CD4-positive, alpha-beta T cell treated with Interferon alpha-2 for 1 hour (primary cell): ENCODE results near the gene EYS.
"Not testable (repeated sequence)": the region's sequence is repeated elsewhere in the genome, so short reads cannot be mapped to it uniquely, and the experiment has no call there.

Experiments
- DNase-seq, 2 donors: peaks; one replicate each; pipeline ENCODE4 v3.0.0-alpha.2; 2020 to 2022

The EYS gene

DNA sequence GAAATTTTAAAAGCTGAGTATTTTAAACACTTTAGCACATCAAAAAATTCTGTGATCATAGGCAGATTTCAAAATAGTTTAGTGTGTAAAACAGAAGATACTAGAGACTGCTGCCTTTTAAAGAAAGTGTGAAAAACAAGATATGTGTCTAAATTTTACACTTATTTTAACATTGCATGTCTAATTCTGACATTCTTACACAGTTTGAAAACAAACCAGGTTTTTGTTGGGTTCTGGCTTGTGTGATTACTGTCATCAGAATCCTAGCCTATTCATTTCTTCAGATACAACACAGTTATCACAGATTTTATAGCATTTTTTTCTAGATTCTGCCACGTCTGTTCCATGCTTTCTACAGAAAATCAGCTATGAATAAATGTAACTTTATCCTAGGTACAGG is 257.1 kb downstream of the EYS start:
- DNase-seq = no peak

DNA sequence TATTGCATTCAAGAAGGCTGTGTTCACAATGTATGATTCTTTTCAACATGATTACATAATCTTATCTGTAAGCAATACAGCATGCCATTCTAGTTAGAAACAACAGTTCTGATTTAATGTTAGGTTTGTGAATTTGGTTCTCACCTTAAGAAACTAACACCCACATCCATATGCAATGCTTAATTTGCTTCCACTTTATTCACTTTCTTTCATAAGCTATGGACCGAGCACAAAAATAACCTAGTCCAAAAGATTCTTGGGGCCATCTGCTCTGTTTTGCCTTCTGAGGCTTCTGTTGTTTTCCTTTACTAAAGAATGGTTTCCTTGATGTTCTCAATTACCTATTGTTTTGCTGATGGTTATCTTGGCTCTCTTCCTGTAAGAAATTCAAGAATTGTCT is 258.2 kb downstream of the EYS start:
- no peak for DNase-seq

DNA sequence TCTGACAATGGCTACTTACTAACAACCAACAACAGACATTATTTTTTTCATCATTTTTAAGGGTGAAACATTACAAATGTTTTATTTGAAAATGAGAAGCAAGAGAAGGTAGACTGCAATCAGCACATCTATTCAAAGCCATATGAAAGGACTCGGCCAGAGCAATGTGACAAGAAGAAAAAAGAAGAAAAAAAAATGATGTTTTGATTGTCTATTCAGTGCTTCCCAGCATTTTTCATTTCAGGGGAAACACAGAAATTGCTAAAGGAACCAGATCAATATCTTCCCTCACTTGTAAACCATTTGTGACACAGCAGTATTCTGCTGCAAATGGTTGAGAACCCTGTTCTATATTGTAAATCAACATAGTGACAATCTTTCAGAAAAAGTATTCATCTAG is 270.7 kb downstream of the EYS start:
- DNase-seq = no peak

DNA sequence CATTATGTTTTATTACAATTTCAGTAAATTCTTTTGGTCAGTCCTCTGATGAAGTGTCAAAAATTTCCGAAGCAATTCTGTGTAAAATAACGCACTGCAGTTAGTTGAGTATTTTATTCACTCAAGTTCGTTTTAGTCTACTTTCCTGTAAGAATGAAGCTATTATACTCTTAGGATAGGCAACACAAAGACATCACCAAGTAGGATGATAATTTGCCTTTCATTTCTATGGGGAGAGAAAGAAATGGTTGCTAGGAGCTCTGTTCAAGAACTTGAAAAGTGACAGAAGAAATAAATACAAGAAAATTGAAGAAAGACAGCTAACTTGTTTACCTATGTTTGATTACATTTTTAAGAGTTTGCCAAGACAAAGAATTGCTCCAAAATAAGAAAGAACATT is 290.4 kb downstream of the EYS start:
- no peak for DNase-seq

DNA sequence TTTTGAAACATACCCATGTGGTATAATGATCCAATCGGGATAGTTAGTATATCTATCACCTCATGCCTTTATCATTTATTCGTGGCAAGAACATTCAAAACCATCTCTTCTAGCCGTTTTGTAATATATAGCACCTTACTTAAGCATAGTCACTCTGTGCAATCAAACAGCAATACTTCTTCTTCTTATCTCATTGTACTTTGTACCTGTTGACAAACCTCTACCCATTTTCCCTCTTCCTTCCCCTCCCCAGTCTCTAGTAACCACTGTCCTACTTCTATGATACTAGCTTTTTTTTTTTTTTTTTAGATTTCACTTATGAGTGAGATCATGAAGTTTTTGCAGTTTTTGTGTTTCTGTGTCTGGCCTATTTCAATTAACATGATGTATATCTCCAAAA is 296.7 kb downstream of the EYS start:
- no peak for DNase-seq

DNA sequence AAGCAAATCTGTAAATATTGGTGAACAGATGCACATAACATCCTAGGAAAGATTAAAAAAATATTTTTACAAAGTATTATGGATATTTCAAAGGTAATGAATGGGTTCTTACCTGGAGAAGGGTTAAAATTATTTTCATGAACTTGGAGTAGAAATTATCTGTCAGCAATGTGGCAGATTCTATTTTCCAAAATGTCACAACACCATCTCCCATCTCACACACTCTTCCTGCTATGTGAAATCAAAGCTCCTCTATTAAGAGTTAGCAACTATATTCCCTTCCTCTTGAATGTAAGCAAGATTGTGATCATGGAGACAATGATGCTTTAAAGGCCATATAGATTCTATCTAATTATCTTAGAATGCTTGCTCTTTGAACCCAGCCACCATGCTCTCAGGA is 304.5 kb downstream of the EYS start:
- DNase-seq = no peak

DNA sequence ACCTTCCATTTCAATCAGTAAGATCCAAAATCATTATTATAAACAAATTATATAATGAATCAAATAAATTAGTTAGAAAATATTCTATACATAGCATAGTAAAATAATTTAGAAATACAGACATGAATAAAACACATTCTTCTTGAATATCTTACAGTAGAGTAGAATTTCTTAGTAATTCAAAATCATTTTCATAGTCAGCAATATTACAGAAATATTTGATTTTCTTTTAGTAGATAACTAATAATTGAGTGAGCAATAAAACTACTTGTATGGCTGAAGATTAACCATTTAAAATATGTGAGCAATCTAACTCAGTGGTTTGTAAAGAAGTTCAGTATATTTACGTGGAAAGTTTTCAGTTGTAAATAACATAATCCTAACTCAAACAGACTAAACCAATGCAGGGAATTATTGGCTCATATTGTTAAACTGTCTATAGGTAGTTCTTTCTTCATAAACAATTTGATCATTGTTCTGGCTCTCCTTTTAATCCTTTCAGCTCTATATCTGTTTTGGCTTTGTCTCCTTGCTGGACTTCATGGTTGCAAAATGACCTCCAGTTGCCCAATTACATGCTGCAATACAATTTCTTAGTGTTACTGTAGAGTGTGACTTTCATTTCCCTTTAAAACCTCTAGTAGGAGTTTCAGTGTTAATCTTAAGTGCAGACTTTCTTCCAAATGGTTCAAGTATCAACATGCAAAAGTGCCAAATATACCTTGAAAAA is 307.5 kb downstream of the EYS start:
- no peak for DNase-seq

DNA sequence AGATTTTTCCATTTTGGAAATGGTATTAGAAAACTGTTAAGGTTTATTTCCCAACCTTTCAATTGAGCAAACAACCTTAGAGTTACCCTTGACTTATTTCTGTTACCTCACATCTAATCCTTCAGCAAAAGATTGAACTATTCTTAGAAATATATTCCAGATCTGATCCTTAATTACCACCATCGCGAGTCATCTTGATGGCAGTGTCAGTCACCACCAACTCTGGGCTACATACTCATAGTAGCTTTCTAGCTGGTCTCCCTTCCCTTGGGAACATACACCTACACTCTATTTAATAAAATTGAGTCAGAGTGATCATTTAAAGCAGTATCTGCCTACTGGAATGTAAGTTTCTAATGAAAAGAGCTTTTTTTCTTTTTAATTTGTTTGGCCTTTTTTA is 308.2 kb downstream of the EYS start:
- DNase-seq = no peak

DNA sequence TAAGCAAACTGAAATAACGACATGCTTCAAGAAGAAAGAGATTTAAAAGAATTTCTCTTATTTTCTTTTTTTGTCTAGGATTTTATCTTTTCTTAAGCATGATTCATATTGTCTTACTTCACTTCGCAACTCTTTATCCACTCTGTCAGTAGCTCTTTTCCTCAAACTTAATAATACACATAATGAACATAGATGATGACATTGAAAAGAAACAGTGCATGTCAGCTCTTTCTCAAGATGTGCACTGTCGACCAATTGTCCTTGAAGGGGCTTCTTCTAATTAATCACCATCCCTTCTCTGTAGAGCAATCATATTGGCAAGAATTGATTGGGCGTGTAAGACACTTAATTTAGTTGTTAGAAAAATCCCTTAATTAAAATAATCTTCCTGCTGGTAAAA is 356.5 kb downstream of the EYS start:
- DNase-seq = no peak

DNA sequence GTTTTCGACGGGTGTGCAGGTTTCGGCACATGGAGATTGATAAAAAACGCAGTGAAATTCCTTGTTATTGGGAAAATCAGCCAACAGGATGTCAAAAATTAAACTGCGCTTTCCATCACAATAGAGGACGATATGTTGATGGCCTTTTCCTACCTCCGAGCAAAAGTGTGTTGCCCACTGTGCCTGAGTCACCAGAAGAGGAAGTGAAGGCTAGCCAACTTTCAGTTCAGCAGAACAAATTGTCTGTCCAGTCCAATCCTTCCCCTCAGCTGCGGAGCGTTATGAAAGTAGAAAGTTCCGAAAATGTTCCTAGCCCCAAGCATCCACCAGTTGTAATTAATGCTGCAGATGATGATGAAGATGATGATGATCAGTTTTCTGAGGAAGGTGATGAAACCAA is 404.4 kb downstream of the EYS start:
- DNase-seq = not testable (repeated sequence)

DNA sequence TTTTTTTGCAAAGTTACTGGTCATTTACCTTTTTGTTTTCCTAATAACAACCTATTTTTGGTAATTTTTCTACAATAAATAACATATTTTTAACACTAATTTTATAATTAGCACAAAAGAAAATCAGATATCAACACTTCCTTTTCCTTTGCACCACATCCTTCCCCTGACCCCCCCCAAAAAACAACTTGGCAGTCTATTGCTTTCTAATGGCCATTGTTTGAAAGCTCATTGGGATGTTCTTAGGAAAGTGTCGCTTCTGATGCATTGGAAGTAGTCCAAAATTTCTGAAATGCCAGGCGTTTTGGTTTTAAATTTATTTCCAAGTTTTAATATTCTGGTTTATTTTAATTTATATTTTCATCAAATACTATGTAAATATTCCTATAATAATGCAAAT is 407.8 kb downstream of the EYS start:
- DNase-seq = no peak

DNA sequence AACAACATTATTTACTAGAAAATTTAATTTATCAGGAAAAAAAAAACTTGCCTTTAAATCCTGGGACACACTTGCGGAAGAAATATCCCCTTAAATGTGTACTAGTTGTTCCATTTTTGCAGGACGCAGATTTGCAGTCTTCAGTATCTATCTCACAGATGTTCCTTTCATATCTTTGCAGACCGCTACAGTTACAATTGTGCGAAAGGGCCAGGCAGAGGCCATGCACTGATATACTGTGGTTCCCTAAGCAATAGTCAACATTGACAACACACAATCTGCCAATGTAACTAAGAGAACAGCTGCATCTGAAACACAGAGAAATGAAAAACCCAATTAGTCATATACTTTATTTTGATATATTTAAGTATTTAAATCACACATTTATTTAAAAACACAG is 411.2 kb downstream of the EYS start:
- no peak for DNase-seq

DNA sequence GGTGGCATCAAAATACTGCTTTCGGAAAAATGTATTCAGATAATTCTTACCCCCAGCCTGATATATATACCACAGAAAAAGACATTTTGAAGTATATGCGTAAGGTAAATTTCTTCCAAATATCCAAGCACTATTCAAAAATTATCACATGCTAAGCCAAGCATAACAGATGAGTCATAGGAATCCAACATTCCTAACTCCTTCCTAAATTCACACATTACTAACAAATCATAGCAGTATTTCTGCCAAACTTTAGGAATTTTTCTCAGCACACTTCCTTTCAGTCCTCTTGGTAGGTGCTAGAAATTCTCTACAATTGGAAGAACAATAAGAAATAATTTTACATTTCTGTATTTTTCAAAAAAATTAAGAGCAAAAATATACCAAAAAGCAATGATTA is 417.5 kb downstream of the EYS start:
- no peak for DNase-seq

DNA sequence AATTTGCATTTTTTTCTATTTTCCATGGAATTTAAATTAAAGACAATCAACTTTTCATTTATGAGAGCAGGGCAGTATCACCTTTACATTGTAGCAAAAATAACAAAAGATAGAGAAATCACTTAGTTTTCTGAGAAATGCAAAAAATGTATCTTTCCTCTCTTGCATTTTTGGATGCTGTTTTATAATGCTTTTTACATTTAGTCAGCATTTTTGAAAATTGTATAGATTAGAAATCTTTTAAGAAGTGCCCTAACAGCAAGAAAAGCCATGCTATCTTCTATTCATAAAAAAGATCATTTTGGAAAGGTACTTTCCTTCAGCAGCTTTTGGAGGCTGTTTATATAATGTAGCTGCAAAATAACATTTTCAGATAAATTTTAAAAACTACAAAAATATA is 421.8 kb downstream of the EYS start:
- DNase-seq = no peak

DNA sequence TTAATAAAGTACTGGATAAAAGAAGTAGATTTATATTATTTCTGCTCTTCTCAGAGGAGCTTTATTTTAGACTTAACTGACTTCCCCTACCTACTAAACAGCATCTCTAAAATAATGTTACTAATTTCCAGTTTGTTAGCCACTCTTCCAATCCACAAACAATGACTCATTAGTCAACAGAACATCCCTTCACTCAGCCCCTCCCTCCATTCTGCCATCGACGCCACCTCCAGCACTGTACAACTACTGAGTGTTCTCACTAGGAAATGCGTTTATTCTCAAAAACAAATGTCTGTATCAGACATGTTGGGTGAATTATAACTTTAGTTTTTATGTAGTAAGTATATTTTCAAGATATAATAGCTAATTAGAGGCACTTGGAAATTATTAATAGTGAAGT is 427.0 kb downstream of the EYS start:
- no peak for DNase-seq

DNA sequence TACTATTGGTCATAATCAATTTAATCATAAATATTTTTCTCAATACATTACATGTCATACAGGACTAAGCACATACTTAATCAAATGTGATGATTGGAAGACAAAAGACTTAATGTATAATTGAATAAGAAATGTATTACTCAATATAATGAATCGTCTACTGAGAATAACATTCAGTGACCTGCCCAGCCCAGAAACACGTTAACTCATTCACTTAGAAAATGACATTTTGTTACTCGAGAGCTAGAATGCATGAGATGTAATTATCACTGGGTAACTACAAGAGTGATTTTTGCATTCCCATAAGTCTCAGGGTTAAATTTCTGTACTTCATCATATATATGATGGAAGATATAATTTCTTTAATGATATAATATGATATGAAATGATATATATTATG is 444.8 kb downstream of the EYS start:
- DNase-seq = no peak

DNA sequence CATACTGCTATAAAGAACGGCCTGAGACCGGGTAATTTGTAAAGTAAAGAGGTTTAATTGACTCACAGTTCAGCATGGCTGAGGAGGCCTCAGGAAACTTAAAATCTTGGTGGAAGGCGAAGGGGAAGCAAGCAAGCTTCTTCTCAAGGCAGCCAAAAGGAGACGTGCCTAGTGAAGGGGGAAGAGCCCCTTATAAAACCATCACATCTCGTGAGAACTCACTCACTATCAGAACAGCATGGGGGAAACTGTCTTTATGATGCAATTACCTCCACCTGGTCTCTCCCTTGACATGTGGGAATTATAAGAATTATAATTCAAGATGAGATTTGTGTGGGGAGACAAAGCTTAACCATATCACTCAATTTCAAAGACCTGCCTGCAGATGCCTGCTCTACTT is 447.0 kb downstream of the EYS start:
- DNase-seq = no peak

DNA sequence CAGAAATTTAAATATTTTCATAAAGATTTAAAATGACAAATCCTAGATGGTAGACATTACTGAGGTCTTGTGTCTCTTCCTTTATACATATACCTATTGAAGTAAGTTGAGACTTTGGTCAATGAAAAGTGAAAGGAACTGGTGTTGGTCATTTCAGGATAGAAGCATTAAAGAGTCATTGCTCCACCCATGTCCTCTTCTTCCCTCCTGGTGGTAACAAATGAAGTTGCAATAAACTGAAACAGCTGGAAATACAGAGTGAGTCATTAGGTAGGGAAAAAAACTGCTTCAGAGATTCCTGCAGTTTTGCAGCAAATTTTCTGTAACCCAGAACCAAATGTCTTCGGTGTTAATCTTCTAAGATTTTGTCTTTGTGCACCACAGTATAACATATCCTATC is 448.0 kb downstream of the EYS start:
- DNase-seq = no peak

DNA sequence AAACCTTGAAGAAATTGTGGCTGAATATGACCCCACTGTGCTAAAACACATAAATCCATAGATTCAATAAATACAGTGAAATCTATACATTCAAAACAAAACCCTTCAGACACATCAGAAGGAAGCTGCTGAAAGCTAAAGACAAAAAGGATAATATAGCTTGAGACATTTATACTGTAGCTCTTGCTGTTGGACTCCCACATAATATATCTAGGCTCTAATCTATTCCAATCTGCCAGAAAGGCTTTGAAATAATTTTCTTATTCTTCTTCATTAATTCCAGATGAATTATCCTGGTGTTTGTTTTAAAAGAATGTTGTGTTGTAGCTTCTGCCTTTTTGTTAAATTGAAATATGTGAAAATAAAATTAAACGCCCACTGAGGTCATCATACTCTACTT is 454.0 kb downstream of the EYS start:
- DNase-seq = no peak

DNA sequence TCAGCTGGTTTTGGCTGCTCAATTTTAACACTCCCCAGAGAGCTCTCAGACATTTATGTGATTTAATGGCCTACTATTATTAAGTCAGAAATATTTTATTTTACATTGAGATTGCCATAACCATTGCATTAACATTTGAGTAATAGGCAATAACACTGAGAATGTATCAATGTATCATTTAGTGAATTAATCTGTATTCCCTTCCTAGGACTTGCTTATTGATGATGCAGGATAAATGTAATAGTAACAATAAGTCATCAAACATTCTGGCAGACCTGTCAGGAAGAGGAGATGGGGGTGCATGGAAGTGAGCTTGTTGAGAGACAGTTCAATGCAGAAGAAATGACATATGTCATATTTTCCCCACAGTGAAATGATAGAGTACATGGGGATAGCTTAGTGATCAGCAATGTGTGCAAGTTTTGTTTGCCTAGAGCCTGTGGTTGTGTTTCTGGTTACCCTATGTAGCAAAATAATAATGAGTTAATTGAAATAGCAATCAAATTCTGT is 458.9 kb downstream of the EYS start:
- DNase-seq = no peak

DNA sequence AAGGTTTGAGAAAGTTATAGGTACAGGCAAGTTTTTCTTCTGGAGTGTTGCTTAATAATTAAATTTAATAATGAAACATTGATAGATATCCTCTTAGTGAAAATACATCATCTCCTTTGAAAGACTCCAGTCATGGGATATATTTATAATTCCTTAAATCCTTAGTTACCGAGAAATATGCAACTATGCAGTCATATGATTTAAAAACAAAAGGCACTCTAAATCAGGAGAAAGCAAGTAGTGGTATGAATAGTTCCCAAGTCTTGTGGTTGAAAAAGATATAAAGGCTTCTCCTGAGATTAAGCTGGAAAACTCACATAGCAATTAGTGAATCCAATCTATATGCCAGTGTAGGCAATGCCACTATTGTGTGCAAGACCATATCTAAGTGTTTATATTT is 475.4 kb downstream of the EYS start:
- DNase-seq = no peak

DNA sequence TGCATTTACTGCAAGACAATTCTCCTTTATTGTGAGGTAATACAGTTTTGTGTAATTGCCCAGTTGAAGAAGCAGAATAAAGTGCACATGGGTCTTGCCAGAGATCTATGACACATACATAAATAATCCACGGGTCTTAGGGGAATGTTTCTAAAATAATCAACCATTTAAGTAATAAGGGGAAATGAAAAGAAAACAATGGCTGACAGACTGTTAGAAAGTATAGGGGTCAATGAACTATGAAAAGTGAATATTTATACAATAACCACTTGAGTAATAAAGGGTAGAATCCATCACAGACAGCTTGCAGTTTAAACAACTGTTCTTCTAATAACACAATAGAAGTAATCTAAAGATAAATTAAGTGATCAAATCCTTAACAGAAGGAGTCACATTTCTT is 477.2 kb downstream of the EYS start:
- no peak for DNase-seq

DNA sequence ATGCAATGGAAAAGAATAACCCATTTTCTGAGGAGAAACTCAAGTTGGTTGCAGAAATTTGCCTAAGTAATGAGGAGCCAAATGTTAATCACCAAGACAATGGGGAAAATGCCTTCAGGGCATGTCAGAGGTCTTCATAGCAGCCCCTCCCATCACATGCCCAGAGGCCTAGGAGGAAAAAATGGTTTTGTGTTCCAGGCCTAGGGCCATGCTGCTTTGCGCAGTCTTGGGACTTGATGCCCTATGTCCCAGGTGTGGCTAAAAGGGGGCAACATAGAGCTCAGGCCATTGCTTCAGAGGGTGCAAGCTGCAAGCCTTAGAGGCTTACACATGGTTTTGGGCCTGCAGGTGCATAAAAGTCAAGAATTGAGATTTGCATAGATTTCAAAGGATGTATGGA is 485.9 kb downstream of the EYS start:
- no peak for DNase-seq

DNA sequence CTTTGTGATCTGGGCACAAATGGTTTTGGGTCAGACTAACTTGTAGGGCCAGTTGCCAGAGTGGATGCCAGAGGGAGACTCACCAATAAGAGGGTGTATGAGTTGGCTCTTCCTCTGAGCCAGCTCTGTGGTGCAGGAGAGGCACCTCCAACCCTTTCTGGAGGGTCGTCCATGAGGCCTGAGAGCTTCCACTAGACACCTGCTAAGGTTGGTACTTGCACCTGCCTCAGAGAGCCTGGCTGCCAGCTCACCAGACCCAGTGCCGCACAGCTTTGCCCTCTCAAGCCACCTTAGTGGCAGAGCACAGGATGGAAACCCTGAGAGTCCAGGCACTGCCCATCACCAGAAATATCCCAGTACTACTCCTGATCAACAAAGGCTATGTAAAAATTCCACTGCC is 504.3 kb downstream of the EYS start:
- DNase-seq = no peak

DNA sequence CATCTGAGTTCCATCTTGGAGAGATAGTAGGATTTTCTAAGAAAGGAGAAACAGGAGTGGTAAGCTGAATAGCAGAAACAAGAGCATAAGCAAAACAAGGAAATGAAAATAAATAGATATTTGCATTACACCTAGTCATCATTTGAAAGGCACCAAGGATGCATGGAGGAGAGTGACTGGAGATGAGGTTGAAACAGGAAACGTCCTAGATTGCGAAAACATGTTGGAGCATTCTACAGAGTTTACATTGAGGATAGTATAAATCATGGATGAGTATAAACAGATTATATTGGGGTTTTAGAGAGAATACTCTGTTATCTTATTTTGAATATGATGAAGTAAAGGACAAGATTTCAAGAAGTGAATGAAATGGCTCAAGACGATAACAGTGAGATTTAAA is 507.3 kb downstream of the EYS start:
- DNase-seq = no peak

DNA sequence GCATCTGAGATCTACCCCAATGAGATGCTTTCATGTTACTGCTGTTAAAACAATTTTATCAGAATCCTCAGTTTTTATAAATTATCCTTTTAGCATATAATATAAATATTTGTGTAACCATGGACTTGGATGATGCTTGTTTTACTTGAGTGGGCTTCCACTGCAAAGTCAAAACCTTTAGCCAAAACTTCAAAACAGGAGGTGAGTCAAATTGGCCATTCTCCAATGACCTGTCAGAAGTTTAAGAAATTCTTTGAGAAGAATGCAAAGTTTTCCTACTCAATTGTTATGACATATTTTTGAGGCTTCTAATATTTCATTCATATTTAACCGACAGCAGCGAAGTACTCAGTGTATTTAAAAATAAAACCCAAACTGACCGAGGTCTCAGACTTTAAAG is 507.9 kb downstream of the EYS start:
- no peak for DNase-seq
